HepG2 (cell line): Measurements from ENCODE around the gene SENP6.

Experiments used
- CTCF ChIP-seq: sonication (generic); formaldehyde crosslinking; IDR thresholded peaks from 2 replicates; pipeline ENCODE4 v1.5.0; 2020; ENCODE audit warnings: mild to moderate bottlenecking, missing genetic modification reagents, moderate library complexity
- PHF20 ChIP-seq: sonication (generic); formaldehyde crosslinking; IDR thresholded peaks from 2 replicates; pipeline ENCODE4 v1.5.0; 2020; ENCODE audit warnings: mild to moderate bottlenecking, missing genetic modification reagents
- TCF7 ChIP-seq: sonication (generic); IDR thresholded peaks from 2 replicates; pipeline ENCODE4 v1.6.1; 2016; ENCODE audit warnings: antibody characterized with exemption, low read depth
- TF ChIP-seq, protein P1 (sequence below): IDR thresholded peaks from 2 replicates; pipeline ENCODE4 v1.6.1; 2018; ENCODE audit warnings: missing genetic modification reagents

GRCh38 chr6:75657327-75657726 is 55.6 kb downstream of the SENP6 start:
- TF ChIP-seq, protein P1, sequence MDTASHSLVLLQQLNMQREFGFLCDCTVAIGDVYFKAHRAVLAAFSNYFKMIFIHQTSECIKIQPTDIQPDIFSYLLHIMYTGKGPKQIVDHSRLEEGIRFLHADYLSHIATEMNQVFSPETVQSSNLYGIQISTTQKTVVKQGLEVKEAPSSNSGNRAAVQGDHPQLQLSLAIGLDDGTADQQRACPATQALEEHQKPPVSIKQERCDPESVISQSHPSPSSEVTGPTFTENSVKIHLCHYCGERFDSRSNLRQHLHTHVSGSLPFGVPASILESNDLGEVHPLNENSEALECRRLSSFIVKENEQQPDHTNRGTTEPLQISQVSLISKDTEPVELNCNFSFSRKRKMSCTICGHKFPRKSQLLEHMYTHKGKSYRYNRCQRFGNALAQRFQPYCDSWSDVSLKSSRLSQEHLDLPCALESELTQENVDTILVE (CRISPR knock-in tag), result no peak
- TF ChIP-seq PHF20, result no peak
- no peak for TF ChIP-seq TCF7
- TF ChIP-seq CTCF (CRISPR knock-in tag), result no peak
